K562 (cell line): Measurements from ENCODE around the gene ARHGAP35. TPM values are rescaled to one million over a fixed set of nuclear protein-coding genes. Genes with fewer than 3 reads are reported as not detected.

Experiments used
- ATAC-seq: fragments of 200-7000 bp; cut with Tn5 transposase; 3 replicates; pipeline ENCODE4 v1.9.1; 2020; ENCODE audit warnings: moderate library complexity
- BruUV-seq: library from RNA; stranded (reverse); fragments of 400-500 nt; replicated peaks from 2 replicates; lab custom pipeline; 2021; lab: Mats Ljungman, UMichigan
- CTCF ChIA-PET: fragments of 300-600 bp; formaldehyde crosslinking; extraction: SDS; loops from one replicate; lab custom pipeline; 2021; ENCODE audit warnings: low intra/inter-chr PET ratio; lab: Yijun Ruan, JAX
- POLR2A ChIA-PET: fragments of 300-600, 350-650 bp; sonication (Branson Sonifier 250); formaldehyde crosslinking; extraction: SDS; loops from one replicate; lab custom pipeline; 2021; ENCODE audit warnings: antibody characterized with exemption, inconsistent platforms; lab: Yijun Ruan, JAX
- DNase-seq, 4 experiments: peaks; one replicate each; pipeline versions ENCODE4 v3.0.0 to v3.0.0-alpha.2; 2011 to 2018; ENCODE audit warnings: low spot score in 3 of 4, mixed read lengths in 3 of 4; ENCODE audit errors: extremely low read depth in 1 of 4
- FAIRE-seq: peaks from 2 replicates; lab custom pipeline; 2011; peaks lifted over from hg19 to GRCh38; lab: Jason Lieb, UNC
- H2AFZ ChIP-seq: 2 replicates; pipeline ENCODE4 v1.6.0; 2011; ENCODE audit warnings: low read depth, low read length, control low read depth, inconsistent platforms
- H3K27ac ChIP-seq: fragments of 200-600 bp; 3 replicates; pipeline ENCODE4 v1.8.0; 2011; ENCODE audit warnings: low read depth, mild to moderate bottlenecking, control low read depth, inconsistent platforms, low read length, moderate library complexity, mixed read lengths; ENCODE audit errors: extremely low read depth
- H3K27me3 ChIP-seq, 2 experiments: fragments of 300-600 bp in 1 of 2; 2 replicates in 1 of 2; 3 replicates in 1 of 2; pipeline versions ENCODE4 v1.6.0 to v1.8.0; 2011; ENCODE audit warnings: inconsistent platforms in 2 of 2, low read length in 2 of 2, mild to moderate bottlenecking in 1 of 2, mixed read lengths in 1 of 2, moderate library complexity in 1 of 2; ENCODE audit not compliant: control insufficient read depth in 2 of 2, insufficient read depth in 2 of 2
- H3K36me3 ChIP-seq: fragments of 300-600 bp; 3 replicates; pipeline ENCODE4 v1.8.0; 2011; ENCODE audit warnings: mild to moderate bottlenecking, low read length, inconsistent platforms; ENCODE audit not compliant: control insufficient read depth, insufficient read depth
- H3K4me1 ChIP-seq, 2 experiments: fragments of 200-600 bp in 1 of 2; replicated peaks in 1 of 2; 2 replicates in 1 of 2; 3 replicates in 1 of 2; pipeline versions ENCODE4 v1.5.1 to v1.8.0; 2011; ENCODE audit warnings: inconsistent platforms in 2 of 2, low read length in 2 of 2, mild to moderate bottlenecking in 1 of 2, mixed read lengths in 1 of 2, moderate library complexity in 1 of 2; ENCODE audit not compliant: control insufficient read depth in 2 of 2, insufficient read depth in 2 of 2
- H3K4me2 ChIP-seq: 2 replicates; pipeline ENCODE4 v1.6.1; 2011; ENCODE audit warnings: low read length, control low read depth, inconsistent platforms, mixed read lengths; ENCODE audit not compliant: insufficient read depth
- H3K4me3 ChIP-seq: fragments of 200-600 bp; sonication (generic), shearing (Covaris generic); 2 replicates; pipeline ENCODE4 v1.5.1; 2016; ENCODE audit warnings: control low read depth, inconsistent platforms
- H3K79me2 ChIP-seq: fragments of 200-600 bp; 3 replicates; pipeline ENCODE4 v1.8.0; 2011; ENCODE audit warnings: low read length, inconsistent platforms; ENCODE audit not compliant: control insufficient read depth, insufficient read depth
- H3K9ac ChIP-seq, 2 experiments: 2 replicates each; pipeline versions ENCODE4 v1.6.0 to v1.6.1; 2011; ENCODE audit warnings: low read depth in 2 of 2, low read length in 2 of 2, control low read depth in 1 of 2, inconsistent platforms in 1 of 2, mild to moderate bottlenecking in 1 of 2, mixed read lengths in 1 of 2; ENCODE audit not compliant: insufficient read depth in 1 of 2
- H3K9me1 ChIP-seq: one replicate; pipeline ENCODE4 v1.6.0; 2011; ENCODE audit warnings: inconsistent platforms, mild to moderate bottlenecking, low read length, moderate library complexity; ENCODE audit not compliant: control insufficient read depth, insufficient read depth
- H3K9me3 ChIP-seq: replicated peaks from 2 replicates; pipeline ENCODE4 v1.5.1; 2011; ENCODE audit warnings: low read depth, low read length, inconsistent platforms; ENCODE audit not compliant: control insufficient read depth, insufficient read depth
- H4K20me1 ChIP-seq: replicated peaks from 2 replicates; pipeline ENCODE4 v1.6.1; 2011; ENCODE audit warnings: low read length, inconsistent platforms, mixed read lengths; ENCODE audit not compliant: control insufficient read depth, insufficient read depth
- BDP1 ChIP-seq: IDR thresholded peaks from 3 replicates; pipeline ENCODE4 v1.6.1; 2011; ENCODE audit not compliant: insufficient read length, insufficient read depth
- CHD4 ChIP-seq: fragments of 200-600 bp; sonication (generic); IDR thresholded peaks from 3 replicates; pipeline ENCODE4 v1.6.1; 2012; ENCODE audit warnings: low read depth, mild to moderate bottlenecking, mixed read lengths, low read length, inconsistent platforms; ENCODE audit not compliant: insufficient read depth, insufficient replicate concordance, poor library complexity, severe bottlenecking
- FOXJ2 ChIP-seq: fragments of 200-800 bp; sonication (Bioruptor generic); IDR thresholded peaks from 2 replicates; pipeline ENCODE4 v1.6.1; 2016; ENCODE audit warnings: missing genetic modification characterization, missing compliant biosample characterization
- KHSRP ChIP-seq: fragments of 450-650 bp; IDR thresholded peaks from 2 replicates; pipeline ENCODE4 v1.6.1; 2017
- MAZ ChIP-seq, 2 experiments: fragments of 450-650 bp in 1 of 2; sonication (generic) in 1 of 2; formaldehyde crosslinking; IDR thresholded peaks in 1 of 2; conservative IDR thresholded peaks in 1 of 2; 2 replicates each; pipeline versions ENCODE4 v1.4.0 to v1.5.0; 2020; ENCODE audit warnings: mild to moderate bottlenecking in 1 of 2, missing genetic modification reagents in 1 of 2
- MECOM ChIP-seq: fragments of 250-450 bp; sonication (Bioruptor Pico); IDR thresholded peaks from 2 replicates; pipeline ENCODE4 v1.8.0; 2022; ENCODE audit warnings: inconsistent platforms
- MEF2D ChIP-seq: conservative IDR thresholded peaks from 2 replicates; pipeline ENCODE4 v1.6.1; 2016; ENCODE audit warnings: low read depth, missing genetic modification characterization, missing compliant biosample characterization
- MTA2 ChIP-seq: fragments of 450-650 bp; IDR thresholded peaks from 2 replicates; pipeline ENCODE4 v1.6.1; 2016; ENCODE audit warnings: low read depth
- PHF21A ChIP-seq: fragments of 450-650 bp; IDR thresholded peaks from 2 replicates; pipeline ENCODE4 v1.6.1; 2017; ENCODE audit warnings: low read depth, borderline replicate concordance
- PTTG1 ChIP-seq: fragments of 450-650 bp; IDR thresholded peaks from 2 replicates; pipeline ENCODE4 v1.6.1; 2016; ENCODE audit warnings: low read depth, mild to moderate bottlenecking, missing genetic modification characterization, missing compliant biosample characterization
- SIN3A ChIP-seq, 2 experiments: fragments of 150-350 bp in 1 of 2; IDR thresholded peaks; 2 replicates each; pipeline ENCODE4 v1.6.1; 2011 to 2016; ENCODE audit warnings: borderline replicate concordance in 2 of 2, low read depth in 2 of 2, low read length in 2 of 2, mild to moderate bottlenecking in 2 of 2, moderate library complexity in 2 of 2; ENCODE audit not compliant: control insufficient read depth in 1 of 2
- SIRT6 ChIP-seq: IDR thresholded peaks from one replicate; pipeline ENCODE4 v1.6.1; 2012; ENCODE audit warnings: low read depth, mild to moderate bottlenecking, control low read depth, inconsistent platforms, low read length, moderate library complexity
- SIX5 ChIP-seq, 2 experiments: IDR thresholded peaks; 2 replicates each; pipeline ENCODE4 v1.6.1; 2011; ENCODE audit warnings: low read length in 2 of 2, borderline replicate concordance in 1 of 2, low read depth in 1 of 2, mild to moderate bottlenecking in 1 of 2, moderate library complexity in 1 of 2; ENCODE audit not compliant: insufficient read depth in 1 of 2
- SMARCA4 ChIP-seq: fragments of 450-650 bp; IDR thresholded peaks from 2 replicates; pipeline ENCODE4 v1.6.1; 2016
- TCF3 ChIP-seq: sonication (generic); formaldehyde crosslinking; IDR thresholded peaks from 2 replicates; pipeline ENCODE4 v1.4.0; 2020; ENCODE audit warnings: mild to moderate bottlenecking, missing genetic modification reagents
- TRIM28 ChIP-seq: fragments of 450-650 bp; IDR thresholded peaks from 2 replicates; pipeline ENCODE4 v1.6.1; 2017
- U2AF2 ChIP-seq: fragments of 200-400 bp; formaldehyde crosslinking; optimal IDR thresholded peaks from 2 replicates; pipeline ENCODE3; 2017; ENCODE audit warnings: low read depth, mild to moderate bottlenecking, low read length
- ZNF124 ChIP-seq: sonication (generic); formaldehyde crosslinking; IDR thresholded peaks from 2 replicates; pipeline ENCODE4 v1.8.1; 2022; ENCODE audit warnings: missing genetic modification reagents
- ZNF165 ChIP-seq: fragments of 250-450 bp; sonication (Bioruptor Pico); IDR thresholded peaks from 2 replicates; pipeline ENCODE4 v1.4.0; 2020; ENCODE audit warnings: borderline replicate concordance
- ZNF511 ChIP-seq: sonication (generic); formaldehyde crosslinking; IDR thresholded peaks from 2 replicates; pipeline ENCODE4 v1.8.0; 2022; ENCODE audit warnings: mild to moderate bottlenecking, missing genetic modification reagents
- WGBS: fragments of 100-300 bp; shearing (Covaris generic); methylation state at CpG from one replicate; pipeline ENCODE4 v1.1.6; 2016; ENCODE audit warnings: low coverage, mixed read lengths; ENCODE audit not compliant: insufficient coverage; ENCODE audit errors: missing lambda C conversion rate; 5-methylcytosine and 5-hydroxymethylcytosine counted together
- in situ Hi-C: fragments of 300-500 bp; cut with MboI; formaldehyde crosslinking; loops from 4 replicates; pipeline ENCODE4 v1.15.0; 2018; ENCODE audit warnings: inconsistent platforms, mixed read lengths
- intact Hi-C: fragments of 100-400 bp; cut with micrococcal nuclease; formaldehyde crosslinking; loops from 2 replicates; pipeline ENCODE4 v1.14.2; 2022
- polyA plus RNA-seq, 8 experiments: library from polyadenylated mRNA; depleted of rRNA in 4 of 8; stranded (reverse) in 5 of 8; unstranded in 3 of 8; fragments of >200 nt; fragmentation: Nextera tagmentation in 2 of 8; fragmentation: Illumina TruSeq in 1 of 8; extraction: Ambion mirVana in 2 of 8; extraction: Trizol in 1 of 8; gene quantifications; 2 replicates each; pipeline versions ENCODE4 v1.2.1 to v1.2.3, GENCODE V29; 2011 to 2014; ENCODE audit warnings: inconsistent platforms in 1 of 8, missing spikeins in 1 of 8
- total RNA-seq, 7 experiments: library from RNA; depleted of rRNA in 6 of 7; stranded (reverse); fragments of >200 nt in 6 of 7; fragmentation: Illumina TruSeq in 2 of 7; extraction: Trizol in 2 of 7; gene quantifications; 2 replicates each; pipeline versions ENCODE4 v1.2.1 to v1.2.3, GENCODE V29; 2011 to 2021; ENCODE audit warnings: low replicate concordance in 1 of 7

The ARHGAP35 gene
- total and polyA plus RNA-seq, 9 of the 15 experiments (the other 6 are each of a cell fraction or from before 2014, with no cell fraction given) = 0.27 to 26.4 (median 10.2) TPM

GRCh38 chr19:46860125-46860845, 512 bp upstream of the ARHGAP35 start (continued):
- TF ChIP-seq BDP1 = no peak
- TF ChIP-seq SIRT6 = no peak
- no peak for TF ChIP-seq CHD4
- peak; percentile 48; the same call in 1 of the 2 replicates for TF ChIP-seq FOXJ2
- no peak for TF ChIP-seq U2AF2

- FAIRE-seq (peak; percentile 26), ATAC-seq (0 out of 3 replicates have a peak, but pooled peaks have one; percentile 1), DNase-seq (peak in 2 of 4 experiments; percentile 18 to 49)
- Histone ChIP-seq H3K9me3 (no peaks in the 10 kb centered on the region), H3K27ac (peak overlapping the region; percentile 99), H3K79me2 (peaks cover 65% of the 10 kb centered on the region), H4K20me1 (peaks cover 34% of the 10 kb centered on the region), H3K4me2 (peak overlapping the region; percentile 82), H3K9me1 (no peaks in the 10 kb centered on the region), H2AFZ (no peak overlapping the region), H3K9ac (peak overlapping the region; percentile 63 to 95), H3K4me3 (peak overlapping the region; percentile 73), H3K4me1 (peaks cover 28 to 33% of the 10 kb centered on the region in 2 experiments; a peak in 4 of 5 replicates), H3K27me3 (no peaks in the 10 kb centered on the region), H3K36me3 (peaks cover 11% of the 10 kb centered on the region; the same call in 2 of the 3 replicates)
- in situ Hi-C loops (no loop called here), intact Hi-C loops (loop anchor here (5.0 to 10.0 kb wide), 3 partner anchors 65 to 383 kb away; partner anchors contain the start of gene ZC3H4)
- CTCF ChIA-PET = no interaction called here
- POLR2A ChIA-PET = interaction anchor here (0.6 to 2.9 kb wide), 16 partner anchors 10 to 252 kb away, joined by 3 to 11 read pairs (median 4); partner anchors contain the start of gene ZC3H4
- under 1% methylated on average over 19 of the region's 19 CpGs for WGBS
- no TSS peak for BruUV-seq
- TF ChIP-seq ZNF165 (CRISPR knock-in tag) (no peak), KHSRP (no peak), TCF3 (CRISPR knock-in tag) (no peak), MECOM (CRISPR knock-in tag) (no peak), SMARCA4 (0 out of 2 replicates have a peak, but pooled peaks have one; percentile 5), PTTG1 (tag) (no peak), TRIM28 (0 out of 2 replicates have a peak, but pooled peaks have one; percentile 15), ZNF511 (CRISPR knock-in tag) (no peak), MAZ (CRISPR knock-in tag; conservative IDR thresholded peaks at IDR 0.05 in 1 of 2, IDR thresholded peaks at IDR 0.05 in 1 of 2) (peak in 1 of 2 experiments; percentile 5; a peak in 1 of 4 replicates), SIN3A (IDR thresholded peaks at IDR 0.05; ENCODE audit: borderline replicate concordance in 2 of 2, control insufficient read depth in 1 of 2, low read depth in 2 of 2, low read length in 2 of 2) (peak in 1 of 2 experiments; percentile 45; a peak in 1 of 4 replicates), SIX5 (IDR thresholded peaks at IDR 0.05; ENCODE audit: borderline replicate concordance in 1 of 2, insufficient read depth in 1 of 2, low read depth in 1 of 2, low read length in 2 of 2) (no peak), ZNF124 (CRISPR knock-in tag) (no peak), MEF2D (tag) (0 out of 2 replicates have a peak, but pooled peaks have one; percentile 14), MTA2 (peak; percentile 5; the same call in 1 of the 2 replicates), PHF21A (no peak; the same call in 1 of the 2 replicates)
Observed at GRCh38 chr19:46861691-46862502, 1.1 kb downstream of the ARHGAP35 start.
